Activated CD8-positive, alpha-beta memory T cell treated with anti-CD3 and anti-CD28 coated beads for 24 hours (primary cell): ENCODE measurements around the gene SART3.
A peak's percentile ranks its signal among the peaks of the same experiment; 100 is the strongest.
"Not testable (repeated sequence)": the region's sequence is repeated elsewhere in the genome, so short reads cannot be mapped to it uniquely, and the experiment has no call there.

ENCODE experiments used
- DNase-seq: peaks from one replicate; pipeline ENCODE4 v3.0.0-alpha.2; 2020

Gene SART3

DNA sequence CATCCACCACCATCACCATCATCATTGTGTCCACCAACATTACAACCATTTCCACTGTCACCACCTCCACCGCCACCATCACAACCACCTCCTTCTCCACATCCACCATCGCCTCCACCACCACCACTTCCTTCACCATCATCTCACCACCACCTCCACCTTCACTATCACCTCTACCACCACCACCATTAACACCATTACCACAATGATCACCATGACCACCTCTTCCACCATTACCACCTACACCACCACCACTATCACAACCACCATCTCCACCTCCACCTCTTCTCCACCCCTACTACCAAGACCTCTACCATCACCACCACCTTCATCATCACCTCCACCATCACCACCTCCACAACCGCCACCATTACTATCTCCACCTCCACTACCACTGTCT, 17.8 kb upstream of the SART3 start:
- no peak for DNase-seq

DNA sequence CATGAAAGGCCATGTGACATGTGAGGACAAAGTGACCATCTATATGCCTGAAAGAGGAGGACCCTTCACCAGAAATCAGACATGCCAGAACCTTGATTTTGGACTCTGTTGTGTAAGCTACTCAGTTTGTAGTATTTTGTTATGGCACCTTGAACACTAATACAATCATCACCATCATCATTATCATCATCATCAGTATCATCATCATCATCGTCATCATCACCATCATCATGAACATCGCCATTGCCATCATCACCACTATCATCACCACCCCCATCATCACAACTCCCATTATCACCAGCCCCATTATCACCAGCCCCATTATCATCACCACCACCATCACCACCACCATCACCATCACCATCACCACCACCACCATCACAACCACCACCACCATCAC, 17.3 kb upstream of the SART3 start:
- no peak for DNase-seq

DNA sequence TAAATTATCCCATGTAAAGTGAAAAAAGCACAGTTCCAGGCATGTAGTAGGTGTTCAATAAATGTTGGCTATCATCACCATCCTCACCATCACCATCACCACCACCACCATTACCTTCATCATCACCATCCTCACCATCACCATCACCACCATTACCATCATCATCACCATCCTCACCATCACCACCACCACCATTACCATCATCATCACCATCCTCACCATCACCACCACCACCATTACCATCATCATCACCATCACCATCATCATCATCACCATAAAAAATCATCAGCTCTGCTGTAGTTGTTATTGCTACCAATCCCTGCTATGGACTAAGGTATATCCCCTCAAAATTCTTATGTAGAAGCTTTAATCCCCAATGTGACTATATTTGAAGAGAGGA, 16.5 kb upstream of the SART3 start:
- DNase-seq, result no peak

DNA sequence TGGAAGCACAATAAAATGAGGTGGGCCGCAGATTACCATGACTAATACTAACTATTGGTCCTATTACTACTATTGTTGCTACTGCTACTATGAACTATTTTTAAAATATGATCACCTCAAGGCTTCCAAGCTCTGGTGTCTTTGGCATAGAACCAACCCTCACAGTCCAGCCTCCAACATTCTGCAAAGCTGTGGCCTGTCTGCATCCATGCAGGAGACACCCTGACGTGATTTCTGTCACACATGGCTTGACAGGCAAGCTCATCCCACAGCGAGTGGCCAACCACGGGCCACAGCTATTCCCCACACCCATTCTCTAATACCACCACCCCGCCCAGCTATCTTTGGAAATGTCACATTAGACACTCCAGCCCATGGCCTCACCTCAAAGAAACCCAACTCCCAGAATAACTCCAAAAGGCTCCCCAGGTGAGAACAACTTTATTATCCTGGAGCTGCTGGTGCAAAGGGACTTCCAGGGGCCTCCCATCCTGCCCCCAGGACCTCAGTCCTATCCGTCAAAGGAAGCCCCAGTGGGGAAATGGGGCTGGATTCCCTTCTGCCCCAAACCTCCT, 15.8 kb upstream of the SART3 start:
- DNase-seq, result no peak

DNA sequence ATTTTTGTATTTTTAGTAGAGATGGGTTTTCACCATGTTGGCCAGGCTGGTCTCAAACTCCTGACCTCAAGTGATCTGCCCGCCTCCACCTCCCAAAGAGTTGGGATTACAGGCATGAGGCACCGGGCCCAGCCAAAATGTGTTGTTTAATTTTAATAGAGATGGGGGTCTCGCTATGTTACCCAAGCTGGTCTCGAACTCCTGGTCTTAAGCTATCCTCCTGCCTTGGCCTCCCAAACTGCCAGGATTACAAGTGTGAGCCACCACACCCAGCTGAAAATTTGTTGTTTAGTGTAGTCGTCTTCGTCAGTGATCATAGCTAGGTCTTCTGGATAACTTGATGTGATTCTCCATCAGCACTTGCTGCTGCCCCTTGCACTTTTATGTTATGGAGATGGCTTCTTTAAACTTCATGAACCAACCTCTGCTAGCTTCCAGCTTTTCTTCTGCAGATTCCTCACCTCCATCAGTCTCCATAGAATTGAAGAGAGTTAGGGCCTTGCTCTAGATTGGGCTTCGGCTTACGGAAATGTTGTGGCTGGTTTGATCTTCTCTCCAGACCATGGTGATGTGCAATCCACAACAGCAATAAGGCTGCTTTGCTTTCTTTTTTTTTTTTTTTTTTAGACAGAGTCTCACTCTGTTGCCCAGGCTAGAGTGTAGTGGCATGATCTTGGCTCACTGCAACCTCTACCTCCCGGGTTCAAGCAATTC, 14.4 kb upstream of the SART3 start:
- DNase-seq, result peak; percentile 43

DNA sequence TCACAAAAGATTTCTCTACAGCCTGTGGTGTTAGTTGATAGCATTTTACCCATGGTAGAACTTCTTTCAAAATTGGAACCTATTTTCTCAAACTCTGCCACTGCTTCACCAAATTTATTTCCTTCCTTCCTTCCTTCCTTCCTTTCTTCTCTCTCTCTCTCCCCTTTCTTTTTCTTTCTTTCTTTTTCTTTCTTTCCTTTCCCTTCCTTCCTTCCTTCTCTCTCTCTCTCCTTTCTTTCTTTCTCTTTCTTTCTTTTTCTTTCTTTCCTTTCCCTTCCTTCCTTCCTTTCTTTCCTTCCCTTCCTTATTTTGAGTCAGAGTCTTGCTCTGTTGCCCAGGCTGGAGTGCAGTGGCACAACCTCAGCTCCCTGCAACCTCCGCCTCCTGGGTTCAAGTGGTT, 13.3 kb upstream of the SART3 start:
- DNase-seq, result not testable (repeated sequence)

DNA sequence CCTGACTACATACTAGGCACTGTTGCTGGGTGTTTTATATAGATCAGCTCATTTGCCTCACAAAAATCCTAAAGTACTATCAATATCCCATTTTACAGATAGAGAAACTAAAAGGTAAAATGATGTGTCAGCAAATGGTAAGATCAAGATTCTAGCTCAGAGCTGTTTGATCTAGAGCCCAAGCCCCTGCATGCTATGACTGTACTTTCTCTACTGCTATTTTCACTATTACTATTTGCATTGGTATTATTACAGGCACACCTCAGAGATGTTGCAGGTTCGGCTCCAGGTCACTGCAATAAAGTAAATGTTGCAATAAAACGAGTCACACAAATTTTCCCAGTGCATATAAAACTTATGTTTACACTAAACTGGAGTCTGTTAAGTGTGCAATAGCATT, 12.3 kb upstream of the SART3 start:
- peak; percentile 30 for DNase-seq

DNA sequence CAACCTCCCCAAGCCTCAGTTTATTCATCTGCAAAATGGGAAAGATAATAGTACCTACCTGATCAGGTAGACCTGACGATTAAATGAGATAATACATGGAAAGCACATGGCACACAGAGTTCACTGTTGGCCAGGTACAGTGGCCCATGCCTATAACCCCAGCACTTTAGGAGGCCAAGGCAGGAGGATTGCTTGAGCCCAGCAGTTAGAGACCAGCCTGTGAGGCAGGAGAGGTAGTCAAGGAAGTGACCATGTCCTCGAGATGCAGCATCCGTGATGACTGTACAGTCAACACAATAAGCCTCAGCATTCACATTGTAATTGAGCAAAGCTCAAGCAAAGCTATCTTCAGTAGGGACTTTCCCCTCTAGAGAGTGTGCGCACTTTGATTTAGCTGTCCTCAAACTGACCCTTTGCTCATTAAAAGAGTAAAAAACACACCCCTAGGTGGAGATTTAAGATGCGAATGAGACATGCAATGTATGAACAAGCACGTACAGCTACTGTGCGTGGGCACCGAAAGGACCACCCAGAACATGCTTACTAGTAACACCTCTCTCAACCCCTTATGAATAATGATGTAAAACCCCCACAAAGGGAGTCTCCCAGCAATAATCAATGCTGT, 11.3 kb upstream of the SART3 start:
- peak; percentile 49 for DNase-seq

DNA sequence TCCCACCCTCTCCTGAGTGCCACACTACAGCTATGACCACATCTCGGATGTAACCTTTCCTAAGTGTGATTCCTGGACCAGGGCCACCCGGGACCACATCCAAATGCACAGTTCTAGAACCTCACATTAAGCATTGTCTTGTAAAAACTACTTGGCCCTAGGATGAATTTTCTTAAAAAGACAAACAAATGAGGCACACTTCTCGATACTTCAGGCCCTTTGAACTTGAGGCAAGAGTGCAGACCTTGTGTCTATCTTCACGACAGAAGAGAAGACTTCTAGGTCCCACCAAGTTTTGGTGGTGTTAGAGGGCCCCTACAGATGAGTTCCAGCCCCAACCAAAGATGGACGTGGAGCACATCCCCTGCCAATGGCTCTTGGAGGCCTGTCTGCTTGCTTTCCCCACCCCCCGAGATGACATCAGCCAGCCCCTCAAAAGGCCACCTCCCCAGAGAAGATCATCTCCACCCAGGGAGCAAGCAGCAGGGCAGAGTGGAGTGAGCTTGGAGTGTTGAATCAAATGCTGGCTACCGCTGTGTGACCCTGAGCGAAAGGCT, 10.7 kb upstream of the SART3 start:
- peak; percentile 47 for DNase-seq

DNA sequence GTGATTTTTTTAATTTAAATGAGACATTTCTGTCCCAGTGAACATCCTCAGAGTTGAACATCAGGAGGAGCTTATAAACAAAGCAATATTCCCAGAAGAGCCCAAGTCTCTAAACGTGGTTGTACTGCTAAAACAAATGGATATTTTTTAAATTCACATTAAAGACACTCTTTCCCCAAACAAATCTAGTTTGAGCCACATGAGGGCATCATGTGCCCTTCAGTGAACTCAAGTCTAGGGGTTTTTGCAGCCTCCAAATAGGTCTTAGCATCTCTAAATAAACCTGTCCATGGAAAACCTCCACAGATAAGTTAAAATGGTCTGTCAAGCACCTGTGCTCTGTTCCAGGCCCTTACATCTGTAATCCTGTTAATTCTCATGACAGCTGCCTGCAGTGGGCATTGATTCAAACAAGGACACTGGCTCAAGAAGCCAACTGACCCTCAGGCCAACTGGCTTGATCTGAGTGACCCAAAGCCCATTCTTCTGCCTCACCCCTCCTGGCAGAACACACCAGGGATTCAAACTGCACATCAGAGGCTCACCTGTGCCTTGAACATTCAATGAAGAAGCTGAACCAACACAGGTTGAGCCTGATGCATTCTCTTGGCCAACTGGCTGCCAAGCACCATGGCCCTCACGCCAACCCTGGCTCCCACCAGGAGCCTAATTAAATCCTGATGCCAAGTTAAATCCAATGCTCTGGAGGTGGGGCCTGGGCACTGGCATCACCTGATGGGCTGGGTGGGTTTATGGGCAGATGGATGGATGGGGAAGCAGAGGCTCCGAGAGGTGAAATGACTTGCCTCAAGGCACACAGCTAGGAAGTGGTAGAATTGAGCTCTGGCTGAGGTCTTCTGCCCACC, 10.0 kb upstream of the SART3 start:
- peak; percentile 53 for DNase-seq

DNA sequence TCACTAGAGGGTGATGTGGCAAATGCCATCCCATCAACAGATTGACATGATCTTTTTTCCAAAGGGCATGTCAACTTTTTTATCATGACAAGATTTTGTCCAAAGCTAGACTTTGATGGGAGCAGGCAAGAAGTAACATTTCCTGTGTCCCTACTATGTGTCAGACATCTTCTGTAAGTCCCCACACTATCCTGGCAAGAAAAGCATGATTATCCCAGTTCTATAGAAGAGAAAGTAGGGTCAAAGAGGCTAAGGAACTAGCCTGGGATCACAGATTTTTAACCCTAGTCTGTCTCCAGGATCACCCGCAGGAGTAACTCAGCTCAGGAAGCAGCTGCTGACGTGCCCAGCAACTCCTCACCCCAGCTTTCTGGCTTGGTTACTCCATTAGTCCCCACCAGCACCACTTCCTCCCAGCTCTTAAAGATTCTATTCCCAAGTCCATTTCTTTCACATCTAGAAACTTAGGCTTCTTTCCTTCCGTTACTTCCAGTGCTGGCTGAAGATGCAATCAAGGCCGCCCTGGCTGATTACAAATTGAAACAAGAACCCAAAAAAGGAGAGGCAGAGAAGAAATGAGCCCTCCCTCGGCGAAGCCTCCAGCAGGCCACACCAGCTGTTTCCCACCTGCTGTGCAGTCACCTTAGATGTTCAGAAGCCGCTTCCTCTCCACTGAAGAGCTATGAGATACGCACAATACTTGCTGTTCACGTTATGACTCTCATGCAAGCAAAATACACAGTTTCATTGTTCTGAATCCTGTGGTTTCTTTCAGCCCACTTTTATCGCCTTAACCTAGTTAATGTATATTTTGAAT, 7.6 kb upstream of the SART3 start:
- DNase-seq, result peak; percentile 78

DNA sequence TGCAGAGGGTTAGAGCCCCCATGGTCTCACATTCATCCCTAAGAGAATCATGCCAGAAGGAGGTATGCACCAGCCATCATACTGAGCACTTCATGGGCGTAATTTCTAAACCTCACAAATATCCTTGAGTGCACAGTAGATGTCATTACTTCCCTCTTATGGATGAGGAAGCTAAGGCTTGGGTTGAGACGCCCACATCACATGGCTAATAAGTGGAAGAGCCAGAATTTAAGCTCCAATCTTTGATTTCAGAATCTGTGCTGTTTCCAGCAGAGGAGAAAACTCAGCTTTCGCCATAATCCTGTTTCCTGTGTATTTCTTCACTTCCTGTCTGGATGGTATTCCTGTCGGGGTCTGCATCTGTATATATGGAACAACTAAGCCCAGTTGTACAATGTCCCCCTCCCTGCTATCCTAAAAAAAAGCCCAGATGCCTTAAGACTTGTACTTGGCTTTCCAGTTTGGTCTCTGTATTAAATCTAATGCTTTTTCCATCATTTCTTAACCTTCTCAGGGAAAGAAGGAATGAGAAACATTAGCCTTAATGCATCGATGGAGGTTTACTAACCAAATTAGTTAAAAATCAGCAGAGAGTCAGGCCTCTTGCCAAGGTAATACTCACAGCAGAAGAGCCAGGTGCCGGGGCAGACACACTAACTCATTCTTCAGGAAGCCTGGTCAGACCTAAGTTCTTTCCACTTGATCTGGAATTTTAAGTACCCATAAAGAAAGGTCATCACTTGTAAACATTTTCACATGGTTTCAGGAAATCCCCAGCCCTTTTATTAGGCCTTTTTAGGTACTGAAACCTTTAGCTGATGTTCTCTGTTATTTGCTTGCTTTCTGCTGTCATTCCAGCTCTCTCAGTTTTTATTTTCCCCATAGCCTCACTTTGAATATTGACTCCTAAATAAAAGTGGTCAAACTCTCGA, 6.7 kb upstream of the SART3 start:
- DNase-seq, result peak; percentile 13

DNA sequence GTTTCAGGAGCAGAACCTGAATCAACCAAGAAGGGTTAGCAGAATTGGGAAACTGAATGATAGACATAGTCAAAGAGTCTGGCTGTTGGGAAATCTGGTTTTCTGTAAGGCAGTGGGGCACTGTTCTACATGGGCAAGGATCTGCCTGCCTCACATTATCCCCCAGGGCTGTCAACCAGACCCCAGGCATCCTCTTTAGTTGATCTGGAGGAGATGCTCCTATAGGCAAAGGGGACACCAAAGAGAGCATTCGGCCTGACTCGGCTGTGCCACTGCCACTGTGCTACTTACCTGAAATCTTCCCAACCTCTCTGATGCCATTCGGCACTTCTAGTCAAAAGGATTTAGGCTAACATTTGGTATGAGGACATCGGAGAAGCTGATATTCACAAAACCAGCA, 5.5 kb upstream of the SART3 start:
- peak; percentile 53 for DNase-seq

DNA sequence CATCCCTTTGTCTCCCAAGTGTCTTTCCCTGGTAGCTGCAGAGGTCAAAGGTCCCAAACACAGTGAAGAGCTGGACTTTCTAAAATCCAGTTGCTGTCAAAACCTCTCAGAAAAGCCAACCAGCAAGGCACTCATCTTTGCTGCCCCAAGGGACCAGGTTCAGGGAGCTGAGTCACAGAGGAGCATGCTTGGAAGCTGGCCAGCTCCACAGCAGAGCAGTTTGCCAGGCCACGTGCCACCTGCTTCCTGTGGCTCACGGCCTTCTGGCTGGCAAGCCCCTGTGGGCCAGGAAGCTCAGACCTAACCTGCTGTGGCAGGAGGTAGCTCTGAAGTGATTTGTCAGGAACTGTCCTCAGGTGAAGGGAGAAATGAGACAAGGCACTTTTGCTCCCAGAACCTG, 5.0 kb upstream of the SART3 start:
- peak; percentile 69 for DNase-seq

DNA sequence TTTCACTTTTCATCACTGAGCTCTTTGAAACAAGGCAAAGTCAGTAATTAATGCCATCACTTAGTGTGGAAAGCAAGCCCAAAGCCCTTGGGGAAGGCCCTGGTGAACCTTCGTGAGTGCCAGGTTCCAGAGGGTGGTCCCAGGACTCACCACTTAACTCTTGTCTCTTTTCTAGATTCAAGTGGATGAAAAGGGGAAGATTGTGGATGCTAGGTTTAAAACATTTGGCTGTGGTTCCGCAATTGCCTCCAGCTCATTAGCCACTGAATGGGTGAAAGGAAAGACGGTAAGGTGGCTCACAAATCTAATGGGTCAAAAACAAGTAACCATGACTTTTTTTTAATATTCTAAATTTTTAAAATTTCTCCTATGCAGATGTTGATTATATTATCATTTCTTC, 4.2 kb upstream of the SART3 start:
- DNase-seq, result peak; percentile 17

DNA sequence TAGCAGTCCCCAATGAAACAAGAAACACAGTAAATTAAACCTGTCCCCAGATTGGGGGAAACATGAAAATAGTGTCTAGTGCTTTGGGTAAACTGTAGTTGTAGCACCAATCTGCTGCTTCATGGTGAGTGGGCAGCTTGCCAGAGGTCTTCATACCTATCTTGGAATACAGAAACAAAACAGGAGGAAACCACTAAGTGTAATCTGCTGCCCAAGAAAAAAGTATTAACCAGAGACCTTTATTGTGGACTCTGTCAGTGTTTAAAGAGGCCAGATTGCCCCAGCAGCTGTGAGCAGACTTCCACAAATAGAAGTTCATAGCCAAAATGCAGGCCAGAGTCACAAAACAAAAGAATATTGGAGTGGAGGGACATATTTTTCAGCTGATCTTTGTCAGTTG, 3.8 kb upstream of the SART3 start:
- no peak for DNase-seq

DNA sequence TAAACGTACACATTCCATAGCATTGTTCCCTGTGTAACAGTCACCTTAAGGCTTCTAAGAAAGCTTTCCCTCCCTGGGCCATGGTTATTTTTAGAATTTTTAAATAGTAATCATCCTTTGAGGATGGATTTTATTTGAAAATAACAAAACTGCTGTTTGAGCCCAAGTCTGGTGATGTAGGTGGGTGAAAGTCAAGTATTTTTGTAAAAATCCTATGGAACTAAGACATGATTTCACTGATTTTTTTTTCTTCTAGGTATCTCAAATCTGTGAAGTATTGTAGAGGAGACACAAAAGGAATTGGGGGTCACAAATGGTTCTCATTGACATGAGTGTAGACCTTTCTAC, 2.8 kb upstream of the SART3 start:
- no peak for DNase-seq

DNA sequence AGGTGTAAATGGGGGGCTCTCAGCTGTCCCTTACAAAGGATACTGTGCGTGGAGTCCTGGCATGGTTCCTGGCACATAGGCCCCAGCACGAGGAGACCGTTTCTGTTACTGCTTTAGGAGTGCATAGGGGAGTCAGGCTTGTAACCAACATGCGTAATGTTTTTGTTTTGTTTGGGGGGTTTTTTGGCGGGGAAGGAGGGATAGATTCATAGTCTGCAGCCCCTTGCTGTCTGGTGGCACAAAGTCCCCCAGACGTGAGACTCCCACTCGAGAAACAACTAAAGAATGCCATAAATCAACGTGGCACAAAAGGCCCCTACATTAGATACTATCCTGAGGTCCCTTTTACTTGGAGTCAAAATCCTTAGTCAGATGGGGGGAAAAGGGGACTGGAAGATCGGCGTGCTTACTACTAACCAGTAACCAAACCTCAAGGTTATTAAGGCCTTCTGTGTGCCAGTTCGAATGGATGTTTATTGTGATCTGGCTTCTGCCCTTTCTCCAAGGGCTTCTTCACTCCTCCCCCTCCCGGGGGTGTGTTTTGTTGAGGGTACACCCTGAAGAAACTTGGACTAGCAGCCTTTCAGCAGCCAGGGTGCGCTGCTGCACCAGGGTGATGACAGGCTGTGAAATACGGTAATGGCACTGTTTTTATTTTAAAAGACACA, 2.3 kb upstream of the SART3 start:
- peak; percentile 89 for DNase-seq

DNA sequence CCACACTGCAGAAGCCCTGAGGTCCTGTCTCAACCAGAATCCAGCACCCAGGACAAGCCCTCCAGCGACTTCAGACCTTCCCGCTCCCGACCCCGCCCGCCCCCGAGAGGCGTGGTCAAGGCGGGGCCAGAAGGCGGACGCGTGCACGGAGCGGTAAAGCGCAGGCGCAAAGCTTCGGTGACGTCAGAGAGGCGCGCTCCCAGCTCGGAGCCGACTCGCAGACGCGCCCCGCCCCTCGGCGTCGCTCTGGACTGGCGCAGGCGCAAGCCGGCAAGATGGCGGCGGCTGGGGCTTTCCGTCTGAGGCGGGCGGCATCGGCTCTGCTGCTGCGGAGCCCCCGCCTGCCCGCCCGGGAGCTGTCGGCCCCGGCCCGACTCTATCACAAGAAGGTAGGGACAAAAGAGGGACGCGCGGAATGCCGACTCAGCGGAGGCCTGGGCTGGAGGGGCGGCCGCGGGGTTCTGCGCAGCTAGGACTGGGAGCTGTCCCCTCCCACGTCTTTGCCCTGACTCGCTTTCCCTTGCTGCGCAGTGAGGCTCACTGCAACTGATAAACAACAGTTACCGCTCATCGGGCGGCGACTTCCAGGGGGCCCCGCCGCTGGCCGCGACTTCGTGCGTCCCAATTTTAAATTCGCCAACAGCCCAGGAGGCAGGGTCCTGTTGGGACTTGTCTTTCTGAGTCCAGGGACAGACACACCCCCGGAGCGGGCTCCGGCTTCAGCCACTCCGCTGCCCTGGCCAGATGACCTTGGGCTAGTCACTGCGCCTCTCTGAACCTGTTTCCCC, 1.6 kb upstream of the SART3 start, which contains the start of gene ISCU:
ISCU (plus strand) TSS at position 249 of the 788 bp plus-strand sequence; CDS start at position 276, 27 bp downstream.
- DNase-seq, result peak; percentile 100
